GM18498 (cell line): ENCODE results near the gene UROS.

Experiments
- ATAC-seq: cut with Tn5 transposase; IDR thresholded peaks from one replicate; pipeline ENCODE4 v1.9.1; 2021; ENCODE audit warnings: mild to moderate bottlenecking, moderate library complexity; ENCODE audit not compliant: unreplicated experiment

Gene UROS

DNA sequence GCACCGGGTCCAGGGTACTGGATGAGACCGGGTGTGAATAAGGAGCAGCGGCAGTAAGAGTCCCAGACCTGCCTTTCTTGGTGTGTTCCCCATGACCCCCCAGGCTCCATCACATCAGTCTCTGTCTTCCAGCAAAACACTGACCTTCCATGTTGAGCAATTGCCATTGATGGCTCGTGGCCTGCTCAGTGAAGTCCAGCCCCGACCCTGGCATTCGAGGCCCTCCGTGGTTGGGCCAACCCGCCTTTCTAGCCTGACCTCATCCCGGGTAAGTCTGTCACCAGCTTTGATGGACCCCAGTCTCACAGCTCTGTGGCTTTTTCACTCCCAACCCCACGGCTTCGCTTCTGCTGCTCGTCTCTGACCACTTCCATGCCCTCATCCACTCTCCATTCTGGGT, 53.9 kb downstream of the UROS start:
- no peak for ATAC-seq

DNA sequence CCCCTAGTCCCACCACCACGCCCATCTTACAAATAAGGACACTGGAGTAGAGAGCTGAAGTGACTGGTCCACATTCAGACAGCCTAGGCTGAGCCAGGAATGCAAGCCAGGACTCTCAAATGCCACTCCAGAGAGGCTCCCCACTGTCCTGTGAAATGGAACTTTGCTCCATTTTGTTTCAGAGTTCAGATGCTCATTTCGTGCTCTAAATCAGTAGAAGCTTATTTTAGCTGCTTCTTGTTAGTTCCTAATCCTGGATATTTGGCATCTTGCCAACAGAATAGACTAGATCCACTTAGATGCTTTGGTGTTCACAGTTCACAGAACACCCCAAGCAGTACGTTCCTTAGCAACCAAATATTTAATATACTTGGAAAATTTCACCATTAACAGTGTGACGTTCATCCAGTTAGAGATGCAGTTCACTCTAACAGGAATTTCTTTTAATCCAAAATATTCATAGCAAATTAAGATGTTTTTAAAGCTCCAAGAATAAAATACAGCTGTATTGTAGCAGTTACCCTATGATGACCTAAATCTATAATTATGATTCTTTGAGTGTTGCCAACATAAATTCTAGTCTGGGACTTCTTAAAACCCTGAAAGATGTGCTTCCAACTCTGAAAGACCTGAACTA, 54.7 kb downstream of the UROS start:
- ATAC-seq, result no peak

DNA sequence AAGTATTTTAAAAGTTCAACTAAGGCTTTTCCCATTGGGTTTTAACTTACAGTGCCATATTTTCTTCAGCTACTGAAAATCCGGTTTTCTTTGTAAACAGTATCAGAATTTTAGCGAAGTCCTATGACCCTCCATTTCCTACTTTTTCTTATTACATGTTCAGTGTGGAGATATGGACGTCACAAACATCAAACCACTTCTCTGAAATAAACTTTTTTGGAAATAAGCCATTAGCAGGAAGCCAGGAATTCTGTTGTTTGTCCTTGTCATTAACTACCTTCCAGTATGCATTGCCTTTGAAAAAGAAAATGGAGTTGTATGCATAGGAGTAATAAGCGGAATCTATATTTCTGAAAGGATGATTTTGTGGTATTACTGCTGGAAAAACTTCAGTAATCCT, 56.5 kb downstream of the UROS start:
- no peak for ATAC-seq

DNA sequence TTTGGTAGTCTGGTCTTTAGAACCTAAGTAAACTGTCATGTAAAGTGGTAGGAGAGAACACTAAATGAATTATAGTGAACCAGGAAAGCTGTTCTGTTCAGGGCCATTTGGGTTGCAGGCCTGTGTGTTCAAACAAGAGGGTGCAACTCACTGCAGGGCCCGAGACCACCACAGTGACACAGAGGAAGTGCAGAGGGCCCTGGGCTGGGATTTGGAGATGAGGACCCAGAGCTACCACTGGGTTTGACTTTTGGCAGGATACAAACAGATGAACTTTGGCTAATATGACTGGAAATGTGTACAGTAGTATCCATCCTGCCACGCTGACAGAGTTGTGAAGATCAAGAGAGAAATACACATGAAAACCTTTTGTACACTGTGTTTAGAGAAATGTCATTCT, 57.2 kb downstream of the UROS start:
- ATAC-seq, result no peak

DNA sequence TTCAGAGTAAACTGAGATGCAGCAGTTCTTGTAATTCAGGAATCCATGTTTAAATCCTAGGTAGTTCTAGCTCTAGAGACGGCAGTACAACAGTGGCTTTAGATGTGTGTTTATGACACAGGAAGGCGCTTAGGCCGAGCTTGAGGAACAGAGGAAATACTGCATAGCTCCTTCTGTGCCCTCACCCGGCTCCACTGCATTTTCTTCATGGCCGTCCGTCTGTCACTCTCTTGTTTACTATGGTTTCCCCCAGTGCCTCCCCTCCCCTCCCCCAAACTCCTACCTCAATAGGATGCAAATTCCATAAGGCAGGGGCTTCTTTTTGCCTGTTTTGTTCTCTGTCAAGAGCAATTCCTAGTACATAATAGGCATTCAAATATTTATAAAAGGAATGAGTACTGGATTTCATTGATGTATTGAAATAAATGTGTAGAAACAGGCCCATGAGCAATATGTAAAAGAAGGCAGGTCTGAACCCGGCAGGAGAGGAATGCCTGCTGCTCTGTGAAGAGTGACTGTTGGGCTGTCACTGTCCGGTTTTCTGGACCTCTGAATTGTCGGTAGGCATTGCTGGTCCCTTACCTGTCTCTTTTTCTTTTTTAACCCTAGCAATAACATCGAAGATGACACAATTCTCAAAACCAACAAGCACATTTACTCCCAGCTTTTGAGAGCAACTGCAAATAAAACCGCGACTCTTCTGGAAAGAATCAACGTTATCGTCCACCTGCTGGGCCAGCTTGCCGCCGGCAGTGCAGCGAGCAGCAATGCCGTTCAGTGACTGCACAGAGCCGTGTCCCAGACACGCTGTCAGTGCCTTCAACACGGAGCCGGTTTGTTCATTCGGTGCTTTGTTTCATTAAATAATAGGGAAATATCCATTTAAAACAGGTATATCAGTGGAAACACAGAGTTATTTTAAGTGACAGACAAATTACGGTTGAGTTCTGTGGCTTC, 60.1 kb downstream of the UROS start:
- no peak for ATAC-seq

DNA sequence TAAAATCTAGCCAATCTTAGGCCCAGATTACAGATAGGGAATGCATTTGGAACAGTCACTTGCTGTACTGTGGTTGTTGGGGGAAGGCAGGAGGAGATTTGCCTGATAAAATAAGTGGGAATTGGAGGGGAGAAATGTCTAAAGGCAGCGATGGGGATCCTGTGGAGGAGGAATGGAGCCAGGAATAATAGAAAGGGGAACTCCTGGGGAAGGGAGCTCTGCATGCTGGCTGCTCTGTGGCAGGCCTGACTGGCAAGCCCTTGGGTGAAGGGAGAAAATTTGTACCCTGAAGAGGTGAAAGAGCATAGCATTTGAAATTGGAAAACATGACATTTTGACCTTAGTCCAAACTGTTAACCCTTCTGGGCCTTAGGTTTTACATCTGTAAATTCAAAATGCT, 61.1 kb downstream of the UROS start:
- no peak for ATAC-seq

DNA sequence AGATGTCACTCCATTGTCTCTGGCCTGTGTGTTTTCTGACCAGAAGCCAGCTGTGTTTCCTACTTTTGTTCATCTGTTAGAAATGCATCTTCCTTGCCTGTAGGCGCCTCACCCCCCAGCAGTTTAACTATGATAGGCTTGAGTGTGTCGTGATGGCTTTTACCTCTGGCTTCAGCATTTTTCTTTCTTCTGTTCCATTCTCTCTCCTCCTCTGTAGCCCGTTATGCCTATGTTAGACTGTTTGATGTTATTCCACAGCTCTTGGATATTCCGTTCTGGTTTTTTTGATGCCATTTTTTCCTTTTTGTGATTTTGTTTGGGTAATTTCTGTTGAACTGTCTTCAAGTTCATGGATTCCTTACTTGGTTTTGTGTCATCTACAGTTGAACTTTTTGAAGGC, 65.3 kb downstream of the UROS start:
- ATAC-seq, result no peak

DNA sequence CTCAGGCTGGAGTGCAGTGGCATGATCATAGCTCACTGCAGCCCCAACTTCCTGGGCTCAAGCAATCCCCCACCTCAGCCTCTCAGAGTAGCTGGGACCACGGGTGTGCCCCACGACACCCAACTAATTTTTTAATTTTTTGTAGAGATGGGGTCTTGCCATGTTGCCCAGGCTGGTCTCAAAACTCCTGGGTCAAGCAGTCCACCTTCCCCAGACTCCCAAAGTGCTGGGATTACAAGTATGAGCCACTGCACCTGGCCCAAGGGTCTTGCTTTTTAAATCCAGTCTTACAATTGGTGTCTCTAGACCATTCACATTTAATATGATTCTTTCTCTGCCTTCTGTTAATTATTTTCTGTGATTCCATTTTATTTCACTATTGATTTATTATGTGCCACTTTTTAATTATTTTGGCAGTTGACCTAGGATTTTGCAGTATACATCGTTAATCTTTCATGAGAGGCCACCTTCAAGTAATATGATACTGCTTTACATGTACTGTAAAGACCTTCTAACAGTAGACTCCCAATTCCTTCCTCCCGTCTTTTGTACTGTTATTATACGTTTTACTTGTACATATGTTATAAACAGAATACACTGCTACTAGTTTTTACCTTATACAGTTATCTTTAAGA, 66.1 kb downstream of the UROS start:
- no peak for ATAC-seq

DNA sequence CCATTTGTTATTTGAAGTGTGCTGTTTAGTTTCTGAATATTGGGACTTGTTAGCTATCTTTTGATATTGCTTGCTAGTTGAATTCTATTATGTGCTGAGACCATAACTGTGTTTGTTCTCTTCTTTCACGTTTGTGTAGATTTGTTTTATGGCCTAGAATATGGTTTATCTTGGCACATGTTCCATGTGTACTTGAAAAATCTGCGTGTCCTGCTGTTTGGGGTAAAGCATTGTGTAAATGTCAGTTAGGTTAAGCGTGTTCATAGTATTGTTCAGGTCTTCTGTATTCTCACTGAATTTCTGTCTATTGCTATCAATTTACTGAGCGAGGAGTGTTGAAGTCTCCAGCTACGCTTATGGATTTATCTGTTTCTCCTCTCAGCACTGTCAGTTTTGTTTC, 66.9 kb downstream of the UROS start:
- ATAC-seq, result no peak

DNA sequence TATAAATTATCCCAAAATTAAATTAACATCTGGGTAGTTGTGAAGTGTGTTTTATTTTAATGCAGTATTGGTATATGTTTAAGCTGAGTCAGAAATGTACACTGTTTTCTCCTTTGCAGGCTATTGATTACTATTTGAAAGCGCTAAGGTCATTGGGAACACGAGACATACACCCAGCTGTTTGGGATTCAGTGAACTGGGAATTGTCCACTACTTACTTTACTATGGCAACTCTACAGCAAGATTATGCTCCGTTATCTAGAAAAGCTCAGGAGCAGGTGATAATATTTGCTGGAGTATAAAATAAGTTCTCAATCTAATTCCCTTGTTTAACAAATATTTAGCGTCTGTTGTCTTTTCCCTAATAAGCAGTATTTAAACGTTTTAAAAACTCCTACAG, 75.6 kb downstream of the UROS start:
- ATAC-seq, result no peak

DNA sequence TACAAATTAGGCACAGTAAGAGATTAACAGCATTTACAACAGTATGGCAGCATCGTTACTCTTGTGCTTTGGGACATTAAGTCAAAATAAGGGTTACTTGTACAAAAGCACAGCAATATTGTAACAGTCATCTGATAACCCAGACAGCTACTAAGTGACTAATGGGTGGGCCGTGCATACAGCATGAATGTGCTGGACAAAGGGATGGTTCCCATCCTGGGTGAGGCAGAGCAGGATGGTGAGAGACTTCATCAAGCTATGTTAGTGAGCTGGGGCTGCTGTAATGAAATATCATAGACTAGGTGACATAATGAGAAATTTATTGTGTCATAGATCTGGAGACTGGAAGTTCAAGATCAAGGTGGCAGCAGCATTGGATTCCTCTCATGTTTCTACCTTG, 78.1 kb downstream of the UROS start:
- no peak for ATAC-seq

DNA sequence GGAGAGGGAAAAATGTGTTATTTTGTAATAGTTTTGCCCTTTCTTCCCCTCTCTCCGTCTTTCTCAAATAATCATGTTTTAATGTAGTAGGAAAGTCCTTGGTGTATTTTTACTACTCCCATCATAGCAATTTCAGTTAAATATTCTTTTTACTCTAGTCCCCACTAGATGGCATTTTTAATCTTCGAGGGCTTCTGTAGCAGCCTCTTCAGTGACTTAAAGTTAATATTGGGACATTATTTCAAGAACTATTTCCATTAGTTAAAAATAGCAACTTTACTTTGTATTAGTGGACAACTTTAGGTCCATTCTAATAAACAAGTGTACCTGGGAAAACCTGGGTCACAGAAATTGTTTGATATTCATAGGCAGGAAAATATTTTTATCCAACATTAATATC, 80.6 kb downstream of the UROS start:
- ATAC-seq, result no peak

DNA sequence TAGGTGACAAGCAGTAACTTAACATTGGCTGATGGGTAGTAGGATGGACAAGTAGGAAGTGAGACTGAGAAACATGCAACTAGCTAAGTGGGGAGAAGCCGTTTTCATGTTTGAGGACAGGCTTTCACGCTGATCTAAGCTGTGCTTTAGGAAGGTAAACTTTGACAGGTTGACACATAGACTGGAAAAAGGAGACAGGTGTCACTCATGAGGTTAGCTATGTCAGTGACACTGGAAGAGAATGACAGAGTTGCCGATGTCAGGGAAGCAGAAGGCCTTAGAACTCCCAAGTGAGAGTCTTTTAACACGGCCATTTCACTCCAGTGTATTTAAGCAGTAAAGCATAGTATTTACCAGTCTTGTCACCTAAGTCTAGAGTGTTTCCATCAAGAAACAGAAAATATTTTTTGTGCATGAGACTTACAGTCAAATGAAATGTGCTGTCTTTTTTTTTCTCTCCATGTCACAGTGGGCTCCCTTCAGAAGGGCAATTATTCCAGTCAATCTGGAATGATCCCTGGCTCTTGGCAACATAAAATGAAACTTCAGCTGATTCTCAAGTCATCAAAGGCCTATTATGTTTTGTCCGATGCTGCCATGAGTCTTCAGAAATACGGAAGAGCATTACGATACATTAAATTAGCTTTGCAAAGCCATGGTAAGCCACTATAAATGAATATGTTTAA, 82.9 kb downstream of the UROS start:
- ATAC-seq, result no peak
